NCI-H226 (cell line): ENCODE results near the gene NXF1.
"Not testable (repeated sequence)": the region's sequence is repeated elsewhere in the genome, so short reads cannot be mapped to it uniquely, and the experiment has no call there.

Experiments used
- DNase-seq: peaks from one replicate; pipeline ENCODE4 v3.0.0-alpha.2; 2015

NXF1 gene

DNA sequence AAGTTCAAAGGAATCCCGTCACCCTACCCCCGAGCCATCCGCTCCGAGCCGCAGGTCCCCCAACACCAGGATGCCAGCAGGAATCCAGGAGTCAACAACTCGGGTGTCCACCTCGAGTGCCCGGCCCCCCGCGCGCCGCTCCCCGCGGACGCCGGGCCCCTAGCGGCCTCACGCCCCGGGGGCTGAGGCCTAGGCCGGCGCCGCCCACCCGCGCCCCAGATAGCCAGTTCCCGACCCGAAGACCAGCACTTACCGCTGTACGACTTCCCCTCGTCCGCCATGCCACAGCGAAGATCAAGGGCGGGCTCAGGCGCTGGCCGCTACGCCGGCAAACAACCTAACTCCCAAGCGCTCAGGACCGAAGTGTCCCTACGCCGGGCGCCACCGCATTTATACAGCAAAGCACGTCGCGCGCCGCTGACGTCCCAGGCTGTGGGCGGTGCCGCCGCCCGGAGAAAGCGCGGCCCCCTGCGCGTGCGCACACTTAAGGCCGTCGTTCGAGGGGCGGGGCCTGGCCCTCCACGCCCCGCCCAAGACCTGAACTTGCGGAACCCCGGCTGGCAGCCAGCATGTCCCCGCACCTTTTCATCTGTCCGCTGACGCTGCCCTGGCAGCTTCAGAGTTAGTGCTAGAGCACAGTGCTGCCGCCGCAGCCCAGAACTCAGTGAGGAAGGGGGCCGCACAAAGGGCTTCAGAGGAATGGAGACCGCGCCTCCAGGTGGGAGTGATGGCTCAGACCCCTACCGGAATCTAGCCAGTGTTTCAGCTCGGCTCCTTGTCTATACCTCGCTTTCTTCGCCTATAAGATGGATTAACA, at the start of gene NXF1:
Gene NXF1 (minus strand): TSS at position 365 of the 817 bp plus-strand sequence. CDS start 84 bp downstream, at position 281.
- peak; percentile 80 for DNase-seq

DNA sequence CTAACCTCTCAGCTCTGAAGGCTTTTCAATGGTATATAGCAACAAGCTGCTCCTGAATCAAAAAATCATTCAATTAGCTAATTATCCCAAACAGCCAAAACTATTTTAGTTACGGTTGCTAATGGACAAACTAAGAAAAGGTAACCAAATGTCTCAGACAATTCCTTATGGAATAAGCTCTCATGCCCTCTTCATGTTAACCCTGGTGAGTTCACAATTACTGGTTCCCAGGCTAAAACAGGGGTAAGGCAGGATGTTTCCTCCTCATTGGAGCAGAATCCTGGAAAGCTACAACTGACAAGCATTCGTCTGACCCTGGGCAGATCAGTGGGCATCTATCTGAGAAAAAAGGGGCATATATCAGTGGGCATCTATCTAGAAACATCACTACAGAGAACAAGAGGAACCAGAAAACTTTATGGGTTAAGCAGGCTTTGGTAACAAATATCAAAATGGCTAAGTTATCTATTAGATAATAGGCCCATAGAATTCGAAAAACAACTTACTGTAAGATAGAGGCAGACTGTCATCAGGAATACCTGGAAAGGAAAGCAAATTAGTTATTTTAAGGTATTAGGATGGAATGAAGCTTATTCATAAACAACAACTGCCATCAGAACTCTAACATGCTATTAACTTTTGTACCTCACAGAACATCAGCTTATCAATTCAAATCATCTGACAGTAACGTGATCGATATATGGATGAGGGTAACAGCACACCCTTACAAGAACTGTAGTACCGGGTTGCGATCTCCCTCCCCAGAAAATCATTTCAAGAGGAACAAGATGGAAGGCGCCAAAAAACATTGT, 49.0 kb upstream of the NXF1 start:
- no peak for DNase-seq

DNA sequence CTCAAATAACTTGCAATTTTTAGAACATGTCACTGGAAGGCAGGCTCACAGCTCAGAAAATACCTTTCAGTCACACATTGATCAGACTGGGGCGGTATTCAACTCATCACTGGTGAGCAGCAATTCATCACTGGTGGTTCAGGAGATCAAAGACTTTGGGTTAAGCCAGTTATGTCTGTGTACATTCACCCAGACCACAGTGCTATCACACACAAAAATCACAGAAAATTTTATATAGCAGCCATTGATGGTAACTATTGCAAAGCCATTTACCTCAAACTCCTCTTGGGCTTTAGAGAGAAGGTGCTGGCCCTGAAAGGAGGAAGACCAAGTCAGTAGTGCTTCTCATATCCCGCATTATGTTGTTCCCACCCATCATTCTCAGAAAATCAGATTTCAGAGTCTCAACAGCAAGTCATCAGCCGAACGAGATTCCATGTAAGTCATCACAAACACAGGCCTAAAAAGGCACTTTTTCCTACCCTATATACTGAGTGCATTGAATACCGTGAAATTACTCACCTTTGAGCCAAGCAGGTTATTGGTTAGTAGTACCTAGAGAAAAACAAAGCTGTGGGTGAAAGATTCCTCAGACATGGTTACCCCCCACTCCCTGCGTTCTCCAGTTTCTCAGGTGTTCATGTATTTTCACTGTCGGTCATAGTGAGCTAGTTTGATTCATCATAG, 48.2 kb upstream of the NXF1 start:
- no peak for DNase-seq

DNA sequence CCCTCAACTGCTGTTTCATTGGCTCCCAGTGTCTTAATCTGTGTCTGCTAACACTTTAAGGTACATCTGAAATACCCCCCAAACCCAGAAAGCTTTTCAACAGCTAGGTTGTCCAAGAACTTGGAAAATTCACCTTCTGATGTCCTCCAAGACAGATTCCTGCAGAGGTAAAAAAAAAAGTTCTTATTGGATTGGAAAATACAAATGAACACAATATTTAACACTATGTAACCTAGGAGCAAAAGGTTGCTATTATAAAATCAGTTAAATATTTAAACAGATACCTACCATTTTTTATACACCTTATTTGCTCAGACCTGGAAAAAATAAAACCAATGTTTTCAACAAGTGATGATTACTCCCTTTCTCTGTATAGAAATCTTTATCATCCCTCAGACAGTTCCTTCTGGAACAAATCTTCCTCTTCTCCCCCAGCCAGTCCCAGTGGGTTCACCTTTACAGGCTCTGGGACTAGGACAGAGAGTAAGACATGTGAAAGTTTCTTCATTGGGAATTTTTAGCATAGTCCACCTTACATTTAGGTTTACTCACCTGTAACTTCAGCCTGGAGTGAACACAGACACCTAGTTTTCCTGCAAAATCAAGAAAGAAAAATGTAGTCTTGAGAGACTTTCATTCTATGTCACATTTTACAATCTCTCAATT, 47.4 kb upstream of the NXF1 start:
- no peak for DNase-seq

DNA sequence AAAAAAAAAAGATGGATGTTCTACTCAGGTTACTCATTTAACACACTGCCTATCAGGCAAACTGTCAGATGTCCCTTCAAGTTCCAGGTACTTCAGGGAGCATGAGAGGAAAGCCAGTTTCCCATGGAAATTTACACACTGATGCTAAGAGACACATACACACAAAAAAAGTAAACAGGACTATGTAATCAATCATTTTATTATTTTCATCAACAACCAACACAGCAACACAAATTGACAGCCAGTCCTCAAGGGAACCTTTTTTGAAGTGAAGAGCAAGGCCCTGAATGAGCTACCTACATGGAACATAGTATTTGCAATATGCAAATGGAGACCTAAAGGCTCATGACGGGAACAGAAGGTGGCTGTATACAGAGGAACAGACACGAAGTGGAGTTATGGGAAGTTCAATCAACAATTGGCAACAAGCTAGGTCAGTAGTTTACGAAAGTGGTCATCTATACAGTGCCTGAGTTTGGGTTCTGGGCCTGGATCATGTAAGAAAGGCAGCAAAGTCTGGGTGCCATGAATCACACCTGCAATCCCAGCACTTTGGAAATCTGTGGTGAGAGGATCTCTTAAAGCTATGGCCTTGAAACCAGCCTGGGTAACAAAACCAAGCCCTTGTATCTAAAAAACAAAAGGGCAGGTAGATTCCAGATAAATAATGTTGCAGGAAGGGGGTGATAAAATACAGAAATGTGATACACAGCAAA, 46.7 kb upstream of the NXF1 start:
- no peak for DNase-seq

DNA sequence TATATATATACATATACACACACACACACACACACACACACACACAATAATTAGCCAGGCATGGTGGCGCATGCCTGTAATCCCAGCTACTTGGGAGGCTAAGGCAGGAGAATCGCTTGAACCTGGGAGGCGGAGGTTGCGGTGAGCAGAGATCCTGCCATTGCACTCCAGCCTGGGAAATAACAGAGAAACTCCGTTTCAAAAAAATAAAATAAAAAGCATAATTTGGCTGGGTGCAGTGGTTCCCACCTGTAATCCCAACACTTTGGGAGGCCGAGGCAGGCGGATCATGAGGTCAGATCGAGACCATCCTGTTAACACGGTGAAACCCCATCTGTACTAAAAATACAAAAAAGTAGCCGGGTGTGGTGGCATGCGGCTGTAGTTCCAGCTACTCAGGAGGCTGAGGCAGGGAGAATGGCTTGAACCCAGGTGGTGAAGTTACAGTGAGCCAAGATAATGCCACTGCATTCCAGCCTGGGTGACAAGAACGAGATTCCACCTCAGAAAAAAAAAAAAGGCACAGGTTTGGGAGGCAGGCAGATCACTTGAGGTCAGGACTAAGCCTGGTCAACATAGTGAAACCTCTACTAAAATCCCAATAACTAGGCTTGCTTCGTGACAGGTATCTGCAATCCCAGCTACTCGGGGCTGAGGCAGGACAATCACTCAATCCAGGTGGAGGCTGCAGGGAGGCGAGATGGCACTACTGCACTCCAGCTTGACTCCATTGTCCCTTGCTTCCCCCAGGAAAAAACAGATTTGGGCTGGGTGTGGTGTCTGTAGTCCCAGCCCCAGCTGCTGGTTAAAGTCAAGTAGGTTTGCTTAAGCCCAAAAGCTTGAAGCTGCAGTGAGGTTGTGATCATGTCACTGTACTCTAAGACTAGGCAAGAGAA, 45.9 kb upstream of the NXF1 start:
- no peak for DNase-seq

DNA sequence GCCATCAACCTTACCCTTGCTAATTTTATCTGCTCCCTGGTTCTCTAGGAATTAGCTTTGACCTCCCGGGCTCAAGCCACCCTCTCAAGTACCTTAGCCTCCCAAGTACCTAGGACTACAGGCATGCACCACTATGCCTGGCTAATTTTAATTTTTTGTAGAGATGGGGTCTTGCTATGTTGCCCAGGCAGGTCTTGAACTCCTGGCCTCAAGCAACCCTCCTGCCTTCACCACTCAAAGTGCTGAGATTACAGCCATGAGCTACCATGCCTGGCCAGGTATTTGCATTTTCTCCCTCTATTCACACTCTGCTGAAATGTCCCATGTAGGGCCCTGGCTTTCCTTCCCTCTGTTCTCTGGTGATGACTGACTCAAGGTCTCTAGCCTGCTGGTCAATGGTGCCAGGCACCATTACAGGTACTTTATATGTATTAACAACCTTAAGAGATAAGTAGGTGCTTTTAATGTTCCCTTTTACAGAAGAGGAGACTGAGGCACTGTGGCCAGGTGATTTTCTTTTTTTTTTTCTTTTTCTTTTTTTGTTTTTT, 42.6 kb upstream of the NXF1 start:
- no peak for DNase-seq

DNA sequence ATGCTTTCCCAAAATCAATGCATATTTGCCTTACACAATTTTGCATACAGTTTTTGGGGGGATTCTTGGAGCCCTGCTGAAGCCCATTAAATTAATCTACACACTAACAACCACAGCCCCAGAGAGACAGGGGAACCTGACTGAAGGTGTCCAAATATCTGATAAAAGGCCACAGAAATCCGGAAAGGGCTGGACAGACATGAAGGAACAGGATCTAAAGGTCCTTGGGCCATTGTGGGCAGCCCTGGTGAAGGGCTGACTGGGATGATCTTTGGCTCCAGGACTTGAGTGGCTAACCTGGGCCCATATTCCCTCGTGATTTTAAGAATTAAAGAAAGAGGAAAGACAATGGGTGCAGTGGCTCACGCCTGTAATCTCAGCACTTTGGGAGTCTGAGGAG, 40.9 kb upstream of the NXF1 start:
- no peak for DNase-seq

DNA sequence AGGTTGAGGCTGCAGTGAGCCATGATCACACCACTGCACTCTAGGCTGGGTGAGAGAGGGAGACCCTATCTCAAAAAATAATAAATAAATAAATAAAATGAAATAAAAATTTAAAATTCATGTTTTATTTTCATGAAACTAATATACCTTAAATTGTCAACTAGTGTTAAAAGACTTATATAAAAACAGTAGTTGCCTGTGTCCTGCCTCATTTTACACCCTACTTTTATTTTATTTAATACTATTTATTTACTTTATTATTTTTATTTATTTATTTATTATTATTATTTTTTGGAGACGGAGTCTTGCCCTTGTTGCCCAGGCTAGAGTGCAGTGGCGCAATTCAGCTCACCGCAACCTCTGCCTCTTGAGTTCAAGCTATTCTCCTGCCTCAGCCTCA, 38.9 kb upstream of the NXF1 start:
- DNase-seq, result no peak

DNA sequence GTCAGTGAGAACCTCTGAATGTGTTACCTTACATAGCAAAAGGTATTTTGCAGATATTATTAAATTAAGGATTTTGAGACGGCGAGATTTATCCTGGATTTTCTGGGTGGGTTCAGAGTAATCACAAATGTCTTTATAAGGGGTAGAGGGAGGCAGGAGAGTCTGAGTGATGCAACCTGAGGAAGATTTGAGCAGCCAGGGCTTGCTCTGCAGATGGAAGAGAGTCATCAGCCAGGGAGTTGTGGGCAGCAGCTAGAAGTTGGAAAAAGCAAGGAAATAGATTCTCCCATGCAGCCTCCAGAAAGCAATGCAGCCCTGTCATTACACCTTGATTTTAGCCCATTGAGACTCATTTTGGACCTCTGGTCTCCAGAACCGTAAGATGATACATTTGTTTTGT, 38.2 kb upstream of the NXF1 start:
- no peak for DNase-seq

DNA sequence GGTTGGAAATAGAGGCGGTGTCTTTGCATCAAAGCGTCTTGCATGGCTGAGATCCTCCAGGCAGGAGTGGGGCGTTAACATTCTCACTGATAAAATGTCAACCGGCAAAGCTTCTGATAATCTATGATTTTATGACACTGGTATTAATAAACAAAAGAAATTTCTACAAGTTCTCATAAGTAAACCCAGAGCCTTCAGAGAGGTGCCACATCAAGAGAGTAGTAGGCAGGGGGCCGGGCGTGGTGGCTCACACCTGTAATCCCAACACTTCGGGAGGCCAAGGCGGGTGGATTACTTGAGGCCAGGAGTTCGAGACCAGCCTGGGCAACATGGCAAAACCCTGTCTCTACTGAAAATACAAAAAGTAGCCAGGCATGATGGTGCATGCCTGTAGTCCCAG, 37.7 kb upstream of the NXF1 start:
- not testable (repeated sequence) for DNase-seq

DNA sequence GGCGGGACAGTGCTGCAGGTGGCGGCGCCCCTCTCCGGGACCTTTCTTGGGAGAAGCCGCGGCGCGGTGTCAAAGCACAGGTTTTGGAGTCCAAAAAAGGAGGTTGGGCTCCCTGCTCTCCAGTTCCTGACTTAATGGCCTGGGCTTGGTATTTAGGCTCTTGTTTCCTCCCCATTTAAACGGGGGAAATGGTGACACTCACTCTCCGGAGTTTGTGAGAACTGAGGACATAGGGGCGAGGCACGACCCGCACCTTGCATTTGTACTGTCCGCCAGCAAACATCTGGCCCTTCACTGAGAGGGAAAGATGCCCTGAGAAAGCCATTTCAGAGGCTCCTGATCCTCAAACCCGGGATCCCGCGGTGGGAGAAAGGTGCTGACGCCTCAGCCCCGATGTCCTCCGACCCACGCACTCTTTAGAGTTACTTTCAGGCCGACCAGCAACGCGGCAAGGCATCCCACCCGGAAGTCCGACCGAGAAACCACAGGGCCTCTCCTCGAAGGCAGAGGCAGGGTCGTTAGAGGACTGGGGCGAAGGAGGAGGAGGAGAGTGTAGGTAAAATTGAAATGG, 37.0 kb upstream of the NXF1 start:
- no peak for DNase-seq

DNA sequence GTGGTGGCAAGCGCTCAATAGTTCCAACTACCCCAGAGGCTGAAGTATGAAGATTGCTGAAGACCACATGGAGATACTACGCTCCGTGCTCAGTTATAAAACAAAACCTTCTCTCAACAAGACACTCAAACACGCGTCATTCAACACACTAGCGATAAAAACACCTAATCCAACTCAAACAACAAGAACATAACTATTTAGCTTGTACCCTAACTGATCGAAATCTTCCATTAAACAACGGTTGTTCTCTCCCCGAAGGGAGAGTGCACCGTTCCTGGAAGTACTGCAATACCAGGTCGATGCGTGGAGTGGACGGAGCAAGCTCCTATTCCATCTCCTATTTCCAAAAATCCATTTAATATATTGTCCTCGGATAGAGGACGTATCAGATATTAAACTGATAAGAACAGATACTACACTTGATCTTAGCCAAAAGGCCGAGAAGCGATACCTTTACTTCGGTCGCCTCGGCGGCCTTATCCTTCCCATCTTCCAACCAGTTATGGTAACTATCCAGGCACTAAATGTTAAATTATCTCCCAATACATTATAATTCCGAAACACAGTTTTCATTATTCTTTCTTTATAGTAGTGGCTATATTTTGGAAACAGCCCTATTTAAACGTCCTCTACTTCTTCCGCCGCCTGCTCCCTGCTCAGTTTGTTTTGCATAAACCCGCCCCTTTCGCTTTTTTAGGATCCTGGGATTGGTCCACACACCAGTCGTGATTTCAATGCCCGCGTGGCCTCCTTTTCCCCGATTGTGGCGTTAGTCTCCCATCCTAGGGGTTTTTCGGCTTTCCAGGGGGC, 36.3 kb upstream of the NXF1 start:
- DNase-seq, result peak; percentile 99

DNA sequence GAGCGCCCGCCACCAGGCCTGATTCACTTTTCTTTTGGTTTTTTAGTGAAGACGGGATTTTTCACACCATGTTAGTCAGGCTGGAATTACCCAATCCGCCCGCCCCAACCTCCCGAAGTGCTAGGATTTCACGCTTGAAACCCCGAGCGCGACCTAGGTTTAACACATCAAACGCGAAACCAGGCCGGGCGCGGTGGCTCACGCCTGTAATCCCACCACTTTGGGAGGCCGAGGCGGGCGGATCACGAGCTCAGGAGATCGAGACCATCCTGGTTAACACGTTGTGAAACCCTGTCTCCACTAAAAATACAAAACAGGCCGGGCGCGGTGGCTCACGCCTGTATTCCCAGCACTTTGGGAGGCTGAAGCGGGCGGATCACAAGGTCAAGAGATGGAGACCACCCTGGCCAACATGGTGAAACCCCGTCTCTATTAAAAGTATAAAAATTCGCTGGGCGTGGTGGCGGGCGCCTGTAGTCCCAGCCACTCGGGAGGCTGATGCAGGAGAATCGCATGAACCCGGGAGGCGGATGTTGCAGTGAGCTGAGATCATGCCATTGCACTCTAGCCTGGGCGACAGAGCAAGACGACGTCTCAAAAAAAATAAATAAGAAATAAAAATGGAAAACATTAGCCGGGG, 35.6 kb upstream of the NXF1 start:
- DNase-seq, result peak; percentile 96

DNA sequence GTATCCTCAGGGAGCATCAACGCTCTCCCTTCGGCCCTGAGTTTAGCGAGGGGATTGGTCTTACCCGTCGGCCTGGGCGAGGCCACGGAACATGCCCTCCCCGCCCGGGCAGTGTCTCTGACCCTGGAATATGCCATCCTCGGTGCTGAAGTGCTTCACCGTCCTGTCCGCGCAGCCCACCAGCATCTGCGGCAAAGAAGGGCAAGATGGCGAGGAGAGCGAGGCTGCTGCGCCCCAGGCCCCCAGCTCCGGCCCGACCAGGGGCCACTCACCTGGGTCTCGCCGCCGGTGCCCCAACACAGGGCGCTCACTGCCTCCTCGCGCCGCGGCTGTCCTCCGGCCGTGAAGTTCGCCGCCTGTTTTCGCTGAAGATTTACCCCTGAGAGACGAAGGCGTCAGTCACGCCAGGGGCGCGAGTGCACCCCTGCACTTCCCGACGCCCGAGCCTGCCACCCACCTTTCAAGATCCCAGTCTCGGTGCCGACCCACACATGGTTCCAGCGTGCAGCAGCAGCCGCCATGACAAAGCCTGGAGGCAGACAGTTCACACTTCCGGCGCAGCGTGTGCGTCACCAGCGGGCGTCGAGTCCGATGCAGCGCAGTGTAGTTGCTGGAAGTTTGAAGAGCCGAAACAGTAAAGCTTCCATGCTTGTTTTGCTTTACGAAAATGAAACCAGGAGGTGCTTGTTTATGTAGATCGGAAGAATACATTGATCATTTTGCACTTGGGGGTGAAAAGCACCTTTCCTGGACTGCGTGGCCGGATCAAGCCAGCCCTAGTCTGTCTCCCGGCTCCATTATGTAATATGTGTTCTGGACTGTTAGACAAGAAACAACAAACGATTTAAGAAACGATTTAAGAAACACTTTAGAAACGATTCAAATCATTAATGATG, 34.1 kb upstream of the NXF1 start, which contains the start of gene WDR74:
Gene WDR74 (minus strand): TSS at position 541 of the 896 bp plus-strand sequence. CDS start 20 bp downstream, at position 521.
- DNase-seq, result peak; percentile 93

DNA sequence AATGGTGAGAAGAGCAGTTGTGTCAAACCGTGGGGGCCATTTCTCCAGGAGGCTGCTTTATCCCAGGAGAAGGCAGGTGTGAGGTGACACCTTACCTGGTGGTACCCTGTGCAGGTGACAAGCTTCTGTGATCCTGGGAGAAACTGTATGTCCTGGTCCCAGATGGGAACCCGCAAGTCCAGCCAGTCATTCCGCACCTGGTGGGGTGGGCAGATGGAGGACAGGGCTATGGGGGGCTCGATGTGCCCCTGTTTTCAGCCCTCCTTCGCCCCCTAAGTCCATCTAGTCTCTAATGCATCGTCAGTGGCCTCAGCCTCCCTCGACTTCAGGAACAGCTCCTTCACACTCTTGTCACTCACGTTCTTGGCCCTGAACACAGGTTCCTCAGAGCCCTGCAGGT, 30.1 kb upstream of the NXF1 start:
- DNase-seq, result no peak

DNA sequence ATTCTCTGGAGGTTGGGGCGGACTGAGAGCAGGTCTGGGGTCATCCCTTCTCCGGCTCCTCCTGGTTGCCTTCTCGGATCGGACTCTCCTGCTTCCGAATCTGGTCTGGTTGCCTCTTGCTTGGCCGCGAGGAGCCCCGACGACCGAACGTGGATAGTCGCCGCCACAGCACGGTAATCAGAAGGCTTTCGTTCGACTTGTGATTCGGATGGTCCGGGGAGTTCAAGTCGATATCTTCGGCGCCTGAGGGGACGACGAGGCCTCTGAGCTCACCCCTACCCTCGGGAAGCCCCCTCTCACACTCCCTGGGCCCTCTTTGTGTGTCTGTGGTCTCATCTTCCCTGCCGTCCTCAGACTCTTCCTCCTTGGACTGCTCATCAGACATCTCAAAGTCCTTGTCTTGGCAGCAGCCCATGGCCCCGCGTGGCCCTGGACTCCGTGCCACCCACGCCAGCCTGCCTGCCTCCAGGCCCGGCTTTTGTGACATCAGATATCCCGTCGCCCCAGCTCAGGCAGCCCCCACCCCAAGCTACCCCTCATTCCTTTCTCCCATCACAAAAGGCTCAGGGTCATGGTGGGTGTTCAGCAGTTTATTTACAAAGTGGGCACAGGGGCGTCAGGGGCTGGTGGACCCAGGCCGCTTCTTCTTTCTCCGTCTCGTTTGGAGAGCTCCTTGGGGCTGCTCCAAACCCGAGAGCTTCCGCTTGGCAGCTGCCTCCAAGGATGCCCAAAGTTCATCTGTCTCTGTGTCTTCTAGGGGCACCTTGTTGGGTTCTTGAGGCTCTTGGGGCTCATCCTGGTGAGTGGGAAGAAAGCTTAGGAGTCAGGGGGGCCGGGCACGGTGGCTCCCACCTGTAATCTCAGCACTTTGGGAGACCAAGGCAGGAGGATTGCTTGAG, 27.3 kb upstream of the NXF1 start, which contains the start of gene TEX54:
Gene TEX54 (minus strand): TSS at position 506 of the 899 bp plus-strand sequence.
- no peak for DNase-seq
